GM12874 (cell line): Measurements from ENCODE around the gene MLN.

Experiments used
- CTCF ChIP-seq: IDR thresholded peaks from 2 replicates; pipeline ENCODE4 v1.5.1; 2011; ENCODE audit warnings: low read depth, mild to moderate bottlenecking, control low read depth, low read length, moderate library complexity; ENCODE audit not compliant: insufficient read depth

The MLN gene

GRCh38 chr6:33777398-33778388 lies 26.1 kb downstream of the MLN start:
- no peak for TF ChIP-seq CTCF

DNA sequence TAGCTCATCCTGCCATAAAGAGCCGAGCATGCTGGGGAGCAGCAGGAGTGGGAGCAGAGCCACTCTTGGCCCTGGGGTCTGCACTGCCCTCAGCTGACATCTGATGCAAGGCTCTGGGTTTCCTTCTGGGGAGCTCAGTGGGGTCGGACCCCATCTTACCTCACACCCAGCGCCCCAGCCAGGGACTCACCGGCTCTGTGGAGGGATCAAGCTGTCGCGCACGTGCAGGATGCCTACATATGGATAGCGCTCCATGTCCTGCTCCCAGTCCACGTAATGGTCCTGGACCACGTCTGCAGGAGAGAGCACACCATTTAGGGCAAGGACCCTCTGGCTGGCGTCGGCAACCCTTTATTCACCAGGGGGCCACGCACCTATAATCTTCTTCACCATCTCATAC lies 27.0 kb downstream of the MLN start:
- no peak for TF ChIP-seq CTCF

- TF ChIP-seq CTCF = no peak
Measured at GRCh38 chr6:33776186-33776585, 27.6 kb downstream of the MLN start.

DNA sequence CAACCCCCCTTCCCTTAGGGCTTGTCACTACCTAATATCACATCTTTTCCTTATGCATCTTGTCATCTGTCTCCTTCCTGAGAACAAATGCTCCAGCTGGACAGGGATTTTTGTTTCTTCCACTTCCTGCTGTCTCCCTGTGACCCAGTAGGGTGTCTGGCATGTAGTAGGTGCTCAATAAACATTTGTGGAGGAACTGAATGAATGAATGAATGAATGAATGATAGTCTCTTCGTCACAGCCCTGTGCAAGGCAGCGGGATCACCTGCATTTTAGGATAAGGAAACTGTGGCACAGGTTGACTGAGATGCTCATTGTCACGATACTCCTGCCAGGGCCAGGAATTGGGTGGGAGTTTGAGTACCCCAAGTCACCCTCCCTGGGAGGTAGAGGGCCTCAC lies 29.0 kb downstream of the MLN start:
- TF ChIP-seq CTCF = no peak

- TF ChIP-seq CTCF = no peak
Measured at GRCh38 chr6:33772902-33773472, 30.8 kb downstream of the MLN start.

- no peak for TF ChIP-seq CTCF
Measured at GRCh38 chr6:33772082-33772830, 31.5 kb downstream of the MLN start.

- TF ChIP-seq CTCF = peak; percentile 95
Measured at GRCh38 chr6:33771146-33772081, 32.4 kb downstream of the MLN start.
